Hepatocyte (in vitro differentiated cells): ENCODE data around the gene NMU.

ENCODE experiments used
- CTCF ChIP-seq: fragments of 200-600 bp; sonication (generic); IDR thresholded peaks from 2 replicates; pipeline ENCODE4 v1.5.1; 2016; ENCODE audit warnings: antibody characterized with exemption, mild to moderate bottlenecking; ENCODE audit not compliant: poor library complexity
- EZH2 ChIP-seq: fragments of 200-600 bp; sonication (generic); IDR thresholded peaks from 2 replicates; pipeline ENCODE4 v1.6.1; 2016; ENCODE audit warnings: antibody characterized with exemption, mild to moderate bottlenecking, borderline replicate concordance
- EZH2phosphoT487 ChIP-seq: fragments of 200-600 bp; sonication (generic); IDR thresholded peaks from one replicate; pipeline ENCODE4 v1.6.1; 2018; ENCODE audit warnings: antibody characterized with exemption, mild to moderate bottlenecking, low read depth, moderate library complexity; ENCODE audit not compliant: unreplicated experiment, severe bottlenecking

- TF ChIP-seq CTCF = no peak
- TF ChIP-seq EZH2 = no peak
- TF ChIP-seq EZH2phosphoT487 = no peak
Observed at GRCh38 chr4:55636656-55636999, 530 bp upstream of the NMU start.
